ENCODE measurements around the gene DUSP11.
"Not testable (repeated sequence)": the region's sequence is repeated elsewhere in the genome, so short reads cannot be mapped to it uniquely, and the experiment has no call there.

GRCh38 chr2:73783883-73784282 is 4.0 kb upstream of the DUSP11 start, which contains the start of gene C2orf78:
- TF ChIP-seq, protein P1, sequence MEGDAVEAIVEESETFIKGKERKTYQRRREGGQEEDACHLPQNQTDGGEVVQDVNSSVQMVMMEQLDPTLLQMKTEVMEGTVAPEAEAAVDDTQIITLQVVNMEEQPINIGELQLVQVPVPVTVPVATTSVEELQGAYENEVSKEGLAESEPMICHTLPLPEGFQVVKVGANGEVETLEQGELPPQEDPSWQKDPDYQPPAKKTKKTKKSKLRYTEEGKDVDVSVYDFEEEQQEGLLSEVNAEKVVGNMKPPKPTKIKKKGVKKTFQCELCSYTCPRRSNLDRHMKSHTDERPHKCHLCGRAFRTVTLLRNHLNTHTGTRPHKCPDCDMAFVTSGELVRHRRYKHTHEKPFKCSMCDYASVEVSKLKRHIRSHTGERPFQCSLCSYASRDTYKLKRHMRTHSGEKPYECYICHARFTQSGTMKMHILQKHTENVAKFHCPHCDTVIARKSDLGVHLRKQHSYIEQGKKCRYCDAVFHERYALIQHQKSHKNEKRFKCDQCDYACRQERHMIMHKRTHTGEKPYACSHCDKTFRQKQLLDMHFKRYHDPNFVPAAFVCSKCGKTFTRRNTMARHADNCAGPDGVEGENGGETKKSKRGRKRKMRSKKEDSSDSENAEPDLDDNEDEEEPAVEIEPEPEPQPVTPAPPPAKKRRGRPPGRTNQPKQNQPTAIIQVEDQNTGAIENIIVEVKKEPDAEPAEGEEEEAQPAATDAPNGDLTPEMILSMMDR (IDR thresholded peaks at IDR 0.05; ENCODE audit: insufficient read depth, low read length): not testable (repeated sequence)
- TF ChIP-seq GABPA, POLR2AphosphoS5 (IDR thresholded peaks at IDR 0.05; ENCODE audit: low read depth): not testable (repeated sequence)

All from HL-60 (cell line).